Mucosa of rectum (tissue), 2 donors: ENCODE data around the gene ROBO4.

Experiments used
- H3K27ac ChIP-seq, 2 donors: one replicate each; pipeline ENCODE4 v1.7.0; 2013; ENCODE audit warnings: inconsistent platforms in 2 of 2, low read depth in 2 of 2, low read length in 2 of 2
- H3K27me3 ChIP-seq, 2 donors: one replicate each; pipeline ENCODE4 v1.7.0; 2013; ENCODE audit warnings: low read length in 2 of 2; ENCODE audit not compliant: control insufficient read depth in 2 of 2, insufficient read depth in 2 of 2
- H3K36me3 ChIP-seq, 2 donors: one replicate each; pipeline ENCODE4 v1.7.0; 2013; ENCODE audit warnings: low read length in 2 of 2; ENCODE audit not compliant: control insufficient read depth in 2 of 2, insufficient read depth in 2 of 2
- H3K4me1 ChIP-seq, 2 donors: one replicate each; pipeline ENCODE4 v1.7.0; 2013; ENCODE audit warnings: low read length in 2 of 2, mild to moderate bottlenecking in 1 of 2; ENCODE audit not compliant: control insufficient read depth in 2 of 2, insufficient read depth in 2 of 2
- H3K4me3 ChIP-seq, 2 donors: one replicate each; pipeline ENCODE4 v1.7.0; 2013; ENCODE audit warnings: low read length in 2 of 2
- H3K9ac ChIP-seq, 2 donors: one replicate each; pipeline ENCODE4 v1.7.0; 2013; ENCODE audit warnings: low read length in 2 of 2, low read depth in 1 of 2, mild to moderate bottlenecking in 1 of 2
- H3K9me3 ChIP-seq, 2 donors: one replicate each; pipeline ENCODE4 v1.7.0; 2013; ENCODE audit warnings: low read length in 2 of 2; ENCODE audit not compliant: control insufficient read depth in 2 of 2
- donor health status: healthy.
- donor health status: Normal muscosa, but diverticular disease.

The ROBO4 gene

DNA sequence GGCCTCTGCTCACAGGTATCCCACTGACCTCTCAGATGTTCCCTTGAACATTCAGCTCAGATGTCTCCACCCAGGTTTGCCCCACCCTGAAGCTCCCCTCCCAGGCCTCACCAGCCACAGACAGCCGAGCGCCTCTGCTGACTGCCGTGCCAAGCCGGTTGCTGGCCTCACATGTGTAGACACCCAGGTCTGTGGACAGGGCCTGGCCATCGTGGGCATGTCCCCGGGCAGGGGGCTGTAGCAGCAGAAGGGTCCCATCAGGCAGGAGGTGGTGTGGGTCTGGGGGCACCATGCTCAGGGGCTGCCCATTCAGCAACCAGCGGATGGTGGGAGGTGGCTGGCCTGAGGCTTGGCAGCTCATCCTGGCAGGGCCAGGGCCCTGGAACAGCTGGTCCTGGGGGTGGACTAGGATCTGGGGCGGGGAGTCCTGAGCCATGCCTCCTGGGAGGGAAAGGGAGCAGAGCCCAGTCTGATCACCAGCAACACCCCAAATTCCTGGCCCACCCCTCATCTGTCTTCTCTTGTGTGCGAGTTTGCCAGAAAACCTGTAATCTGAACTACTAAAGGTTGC, 759 bp downstream of the ROBO4 start:
- H3K36me3 ChIP-seq = no peaks in the 10 kb centered on the region
- peaks cover 0 to 10% of the 10 kb centered on the region in 2 donors for H3K27me3 ChIP-seq
- peak overlapping the region; percentile 29 to 56 for H3K27ac ChIP-seq
- peaks cover 0 to 2% of the 10 kb centered on the region in 2 donors for H3K4me1 ChIP-seq
- H3K4me3 ChIP-seq = peak overlapping the region in 1 of 2 donors; percentile 20
- H3K9ac ChIP-seq = peak overlapping the region in 1 of 2 donors; percentile 16
- H3K9me3 ChIP-seq = no peaks in the 10 kb centered on the region

DNA sequence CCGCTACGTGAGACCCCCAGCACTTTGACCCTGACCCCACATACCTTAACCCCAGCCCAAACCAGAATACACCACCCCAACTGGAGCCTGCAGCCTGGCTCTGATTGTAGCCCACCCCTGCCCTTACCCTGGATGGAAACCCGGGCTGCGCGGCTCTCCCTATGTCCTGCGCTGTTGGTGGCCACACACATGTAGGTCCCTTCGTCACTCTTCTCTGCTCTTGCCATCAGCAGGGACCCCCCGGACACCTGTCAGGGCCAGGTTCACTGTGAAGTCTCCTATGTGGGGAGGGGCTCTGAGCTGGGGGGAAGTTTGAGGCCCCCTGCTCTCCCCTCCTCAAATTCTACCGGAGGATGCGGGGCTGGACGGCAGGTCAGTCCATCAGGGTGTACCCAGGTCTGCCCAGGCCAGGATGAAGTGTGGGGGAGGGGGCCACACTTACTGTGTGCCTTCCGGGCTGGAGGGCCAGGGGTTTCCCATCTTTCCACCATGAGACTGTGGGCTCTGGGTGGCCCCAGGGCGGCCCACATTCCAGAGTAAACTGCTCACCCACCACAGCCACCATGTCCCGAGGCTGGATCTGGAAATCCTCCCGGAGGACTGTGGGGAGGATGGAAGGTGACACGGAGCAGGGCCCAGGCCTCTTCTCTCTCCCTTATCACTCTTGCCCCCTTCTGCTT, 1.5 kb downstream of the ROBO4 start:
- Histone ChIP-seq H3K4me3 (no peak overlapping the region), H3K9ac (no peak overlapping the region), H3K36me3 (no peaks in the 10 kb centered on the region), H3K27me3 (peaks cover 0 to 4% of the 10 kb centered on the region in 2 donors), H3K27ac (peak overlapping the region in 1 of 2 donors; percentile 56), H3K9me3 (no peaks in the 10 kb centered on the region), H3K4me1 (peaks cover 0 to 2% of the 10 kb centered on the region in 2 donors)

DNA sequence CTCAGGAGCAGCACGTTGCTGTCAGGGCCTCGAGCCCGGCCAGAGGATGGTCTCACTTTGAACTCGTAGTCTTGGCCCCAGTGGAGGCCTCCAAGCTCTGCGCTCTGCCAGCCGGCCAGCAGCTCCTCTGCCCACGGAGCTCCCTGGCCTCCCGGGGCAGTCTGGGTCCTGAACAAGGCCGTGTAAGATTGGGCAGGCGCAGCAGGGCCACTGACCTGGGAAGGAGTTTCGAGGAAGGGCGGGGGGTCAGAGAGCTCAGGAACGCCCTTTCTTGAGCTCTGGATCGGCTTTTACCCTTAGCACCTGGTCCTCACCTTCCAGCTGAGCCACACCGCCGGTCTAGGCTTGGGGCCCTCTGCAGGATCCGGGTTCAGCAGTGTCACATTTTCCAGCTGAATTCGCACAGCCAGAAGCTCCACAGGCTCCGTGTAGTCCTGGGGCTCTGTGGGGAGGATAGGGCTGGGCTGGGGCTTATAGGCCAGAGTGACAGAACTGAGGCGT, 2.1 kb downstream of the ROBO4 start:
- Histone ChIP-seq H3K27ac (no peak overlapping the region), H3K36me3 (no peaks in the 10 kb centered on the region), H3K4me1 (peaks cover 2 to 3% of the 10 kb centered on the region in 2 donors), H3K9ac (no peak overlapping the region), H3K9me3 (no peaks in the 10 kb centered on the region), H3K27me3 (peaks cover 0 to 4% of the 10 kb centered on the region in 2 donors), H3K4me3 (no peak overlapping the region)

- Histone ChIP-seq H3K4me1 (peaks cover 2 to 3% of the 10 kb centered on the region in 2 donors), H3K4me3 (no peak overlapping the region), H3K9ac (no peak overlapping the region), H3K36me3 (no peaks in the 10 kb centered on the region), H3K27ac (no peak overlapping the region), H3K9me3 (no peaks in the 10 kb centered on the region), H3K27me3 (peaks cover 0 to 4% of the 10 kb centered on the region in 2 donors)
Observed at GRCh38 chr11:124894606-124895430, 2.8 kb downstream of the ROBO4 start.

DNA sequence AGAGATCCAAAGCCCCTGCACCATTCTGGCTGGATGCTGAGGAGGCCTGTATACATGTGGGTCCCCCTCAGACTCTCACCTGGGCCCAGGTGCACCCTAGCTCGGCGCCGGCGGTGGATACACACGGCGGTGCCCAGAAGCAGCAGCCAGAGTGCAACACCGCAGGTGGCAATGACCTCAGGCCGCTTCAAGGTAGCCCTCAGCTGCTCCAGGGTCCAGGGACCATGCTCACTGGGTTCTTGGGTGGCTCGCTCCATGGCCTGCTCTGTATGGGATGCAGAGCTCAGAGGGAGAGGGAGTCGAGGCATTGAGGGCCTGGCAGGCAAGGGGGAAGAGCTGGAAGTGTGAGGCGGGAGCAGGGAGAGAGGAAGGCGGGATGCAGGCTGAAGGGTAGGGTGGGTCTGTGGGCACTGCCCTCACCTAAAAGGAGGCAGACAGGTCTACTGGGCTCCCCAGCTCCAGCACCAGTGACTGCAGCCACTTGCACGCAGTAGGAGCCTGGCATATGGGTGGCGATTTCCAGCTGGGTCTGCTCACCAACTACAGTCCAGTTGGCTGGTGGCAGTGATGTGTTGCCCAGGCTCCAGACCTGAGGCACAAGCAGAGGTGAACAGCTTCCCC, 3.8 kb downstream of the ROBO4 start:
- Histone ChIP-seq H3K4me3 (no peak overlapping the region), H3K9me3 (no peaks in the 10 kb centered on the region), H3K27ac (no peak overlapping the region), H3K4me1 (peaks cover 2 to 3% of the 10 kb centered on the region in 2 donors), H3K36me3 (no peaks in the 10 kb centered on the region), H3K27me3 (no peaks in the 10 kb centered on the region), H3K9ac (no peak overlapping the region)

DNA sequence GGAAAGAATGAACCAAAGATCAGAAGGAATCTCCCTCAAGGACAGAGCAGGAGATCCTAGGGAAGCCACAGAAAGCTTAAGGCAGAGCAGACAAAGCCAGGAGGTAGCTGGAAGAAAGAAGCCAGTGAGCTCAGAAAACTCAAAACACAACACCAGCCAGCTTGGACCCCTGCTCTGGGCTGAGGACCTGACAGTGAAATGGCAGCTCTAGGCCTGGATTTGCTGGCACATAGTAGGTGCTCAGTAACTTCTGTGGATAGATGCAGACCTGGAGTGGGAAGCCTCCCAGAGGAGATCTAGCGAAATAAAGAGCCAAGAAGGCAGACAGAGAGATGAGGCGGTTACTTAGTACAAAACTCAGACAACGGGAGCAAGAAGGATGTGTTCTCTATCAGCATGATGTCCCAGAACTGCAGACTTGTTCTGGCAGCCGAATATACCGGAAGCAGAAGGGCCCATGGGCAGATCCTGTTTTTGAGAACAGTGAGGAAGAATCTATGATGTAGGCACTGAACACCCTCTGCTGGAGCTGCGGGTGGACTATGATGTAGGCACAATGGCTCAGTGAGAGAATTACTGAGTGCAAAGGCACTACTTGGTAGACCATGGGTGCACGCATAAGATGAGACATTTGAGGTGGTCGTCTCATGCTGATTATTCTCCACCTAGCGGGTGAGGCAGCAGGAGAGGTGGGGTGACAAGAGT, 4.8 kb downstream of the ROBO4 start:
- no peak overlapping the region for H3K9ac ChIP-seq
- H3K4me1 ChIP-seq = peaks cover 2 to 3% of the 10 kb centered on the region in 2 donors
- no peak overlapping the region for H3K27ac ChIP-seq

DNA sequence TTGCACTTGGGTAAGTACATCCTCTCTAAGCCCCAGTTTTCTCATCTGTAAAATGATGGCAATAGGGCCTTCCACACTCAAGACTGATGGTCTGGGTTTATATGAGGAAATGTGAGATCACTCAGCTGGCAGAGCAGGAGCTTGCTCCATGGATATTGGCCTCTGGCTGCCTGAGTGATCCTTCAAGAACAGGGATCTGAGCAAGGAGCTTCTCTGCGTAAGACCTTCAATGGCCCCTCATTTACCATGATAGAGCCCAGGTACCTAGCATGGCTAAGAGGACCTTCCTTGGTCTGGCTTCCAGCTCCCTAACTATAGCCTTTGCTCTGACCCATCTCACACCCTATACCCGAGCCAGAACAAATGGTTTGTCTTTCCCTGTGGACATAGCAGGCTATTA, 5.5 kb downstream of the ROBO4 start:
- no peak overlapping the region for H3K9ac ChIP-seq
- no peak overlapping the region for H3K27ac ChIP-seq
- H3K36me3 ChIP-seq = no peaks in the 10 kb centered on the region
- peaks cover 2 to 3% of the 10 kb centered on the region in 2 donors for H3K4me1 ChIP-seq
- no peak overlapping the region for H3K4me3 ChIP-seq
- H3K27me3 ChIP-seq = no peaks in the 10 kb centered on the region
- H3K9me3 ChIP-seq = no peaks in the 10 kb centered on the region

More for the DNA sequence above, 4.8 kb downstream of the ROBO4 start:
- Histone ChIP-seq H3K36me3 (no peaks in the 10 kb centered on the region), H3K9me3 (no peaks in the 10 kb centered on the region), H3K4me3 (no peak overlapping the region), H3K27me3 (no peaks in the 10 kb centered on the region)

DNA sequence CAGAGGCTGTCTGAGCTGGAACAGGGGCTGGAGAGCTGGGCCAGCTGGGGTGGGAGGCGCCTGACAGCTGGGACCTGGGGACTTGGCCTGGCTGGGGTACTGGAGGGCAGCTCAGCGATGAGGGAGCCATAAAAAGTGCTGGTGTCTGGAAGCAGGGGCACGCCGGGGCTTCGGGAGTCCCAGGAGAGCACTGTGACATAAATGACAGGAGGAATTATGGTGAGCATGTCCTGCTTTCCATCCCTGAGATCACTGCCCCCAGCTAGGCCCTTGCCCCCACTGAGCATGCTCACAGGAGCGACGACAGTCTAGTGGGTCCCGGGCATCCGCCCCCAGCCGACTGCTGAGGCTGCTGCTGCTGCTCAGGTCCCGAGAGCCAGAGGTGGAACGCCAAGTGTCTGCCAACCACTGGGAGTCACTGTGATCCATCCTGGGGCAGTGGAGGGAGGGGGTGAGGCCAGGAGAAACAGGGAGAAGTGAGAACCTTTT, 6.2 kb downstream of the ROBO4 start:
- peaks cover 2 to 3% of the 10 kb centered on the region in 2 donors for H3K4me1 ChIP-seq
- no peaks in the 10 kb centered on the region for H3K27me3 ChIP-seq
- no peak overlapping the region for H3K4me3 ChIP-seq
- H3K9ac ChIP-seq = no peak overlapping the region
- no peak overlapping the region for H3K27ac ChIP-seq
- H3K36me3 ChIP-seq = no peaks in the 10 kb centered on the region
- H3K9me3 ChIP-seq = no peaks in the 10 kb centered on the region

- Histone ChIP-seq H3K9me3 (no peaks in the 10 kb centered on the region), H3K9ac (no peak overlapping the region), H3K4me1 (peaks cover 2 to 3% of the 10 kb centered on the region in 2 donors), H3K27ac (no peak overlapping the region), H3K4me3 (no peak overlapping the region), H3K36me3 (no peaks in the 10 kb centered on the region), H3K27me3 (no peaks in the 10 kb centered on the region)
Observed at GRCh38 chr11:124890683-124891372, 6.8 kb downstream of the ROBO4 start.
